AG04450 (cell line): Measurements from ENCODE around the gene DPP6. TPM values are rescaled to one million over a fixed set of nuclear protein-coding genes. Genes with fewer than 3 reads are reported as not detected.

Experiments used
- CTCF ChIA-PET: fragments of 300-600, 350-600 bp; formaldehyde crosslinking; extraction: SDS; loops from one replicate; lab custom pipeline; 2022; ENCODE audit warnings: antibody characterized with exemption, inconsistent platforms; lab: Charles Lee
- POLR2A ChIA-PET: fragments of 350-600 bp; formaldehyde crosslinking; extraction: SDS; loops from one replicate; lab custom pipeline; 2021; ENCODE audit warnings: antibody characterized with exemption, inconsistent platforms; lab: Yijun Ruan, JAX
- DNase-seq: peaks from one replicate; pipeline ENCODE4 v3.0.0-alpha.2; 2011; ENCODE audit warnings: low read depth, low spot score
- H3K27ac ChIP-seq: one replicate; pipeline ENCODE4 v1.5.1; 2012; ENCODE audit warnings: low read depth, low read length, control low read depth
- H3K27me3 ChIP-seq: one replicate; pipeline ENCODE4 v1.6.0; 2012; ENCODE audit warnings: low read length; ENCODE audit not compliant: control insufficient read depth, insufficient read depth
- H3K4me3 ChIP-seq: 2 replicates; pipeline ENCODE4 v1.5.1; 2011; ENCODE audit warnings: mild to moderate bottlenecking, low read depth, low read length, control low read depth
- H3K9me3 ChIP-seq: 2 replicates; pipeline ENCODE4 v1.5.1; 2012; ENCODE audit warnings: low read length; ENCODE audit not compliant: control insufficient read depth, insufficient read depth
- CTCF ChIP-seq: IDR thresholded peaks from 2 replicates; pipeline ENCODE4 v1.5.1; 2011; ENCODE audit warnings: low read depth, low read length, control low read depth, inconsistent platforms
- polyA plus RNA-seq: library from polyadenylated mRNA; depleted of rRNA; stranded (reverse); fragments of >200 nt; gene quantifications from 2 replicates; pipeline ENCODE4 v1.2.3, GENCODE V29; 2011

DPP6 gene
- polyA plus RNA-seq, 1 experiment: not detected

- Histone ChIP-seq H3K9me3 (peaks cover 24% of the 10 kb centered on the region), H3K27ac (no peak overlapping the region), H3K27me3 (no peaks in the 10 kb centered on the region), H3K4me3 (no peak overlapping the region)
- no peak for DNase-seq
- CTCF ChIA-PET: no interaction called here
- POLR2A ChIA-PET: no interaction called here
- TF ChIP-seq CTCF: no peak
Observed at GRCh38 chr7:154568346-154568745, 516.1 kb downstream of the DPP6 start.

GRCh38 chr7:154569916-154570315 lies 517.7 kb downstream of the DPP6 start:
- Histone ChIP-seq H3K4me3 (no peak overlapping the region), H3K27me3 (no peaks in the 10 kb centered on the region), H3K9me3 (peaks cover 35% of the 10 kb centered on the region), H3K27ac (no peak overlapping the region)
- CTCF ChIA-PET: no interaction called here
- POLR2A ChIA-PET: no interaction called here
- TF ChIP-seq CTCF: no peak
- no peak for DNase-seq

DNA sequence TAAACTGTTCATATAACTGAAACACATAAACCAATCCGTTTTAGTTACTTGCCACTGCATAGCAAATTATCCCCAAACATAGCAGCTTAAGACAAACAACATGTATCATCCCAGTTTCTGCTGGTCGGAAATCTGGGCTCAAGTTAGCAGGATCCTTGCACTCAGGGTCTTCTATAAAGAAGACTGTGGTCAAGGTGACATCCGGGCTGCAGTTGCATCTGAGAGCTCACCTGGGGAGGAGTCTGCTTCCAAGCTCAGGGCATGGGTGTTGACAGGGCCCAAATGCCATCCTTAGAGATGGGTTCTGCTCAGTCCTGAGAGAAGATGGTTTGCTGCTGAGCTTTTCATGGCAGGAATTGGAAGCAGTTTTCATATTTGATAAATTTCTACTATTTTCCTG lies 519.6 kb downstream of the DPP6 start:
- Histone ChIP-seq H3K27me3 (no peaks in the 10 kb centered on the region), H3K9me3 (peaks cover 45% of the 10 kb centered on the region), H3K4me3 (no peak overlapping the region), H3K27ac (no peak overlapping the region)
- no peak for TF ChIP-seq CTCF
- CTCF ChIA-PET: no interaction called here
- no peak for DNase-seq
- POLR2A ChIA-PET: no interaction called here

DNA sequence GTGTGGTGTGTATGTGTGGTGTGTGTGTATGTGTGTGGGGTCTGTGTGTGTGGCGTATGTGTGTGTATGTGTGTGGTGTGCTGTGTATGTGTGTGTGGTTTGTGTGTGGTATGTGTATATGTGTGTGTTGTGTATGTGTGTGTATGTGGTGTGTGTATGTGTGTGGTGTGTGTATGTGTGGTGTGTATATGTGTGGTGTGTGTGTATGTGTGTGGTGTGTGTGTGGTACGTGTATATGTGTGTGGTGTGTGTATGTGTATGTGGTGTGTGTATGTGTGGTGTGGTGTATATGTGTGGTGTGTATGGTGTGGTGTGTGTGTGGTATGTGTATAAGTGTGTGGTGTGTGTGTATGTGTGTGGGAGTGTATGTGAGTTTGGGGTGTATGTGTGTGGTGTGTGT lies 522.0 kb downstream of the DPP6 start:
- POLR2A ChIA-PET: no interaction called here
- no peak for TF ChIP-seq CTCF
- no peaks in the 10 kb centered on the region for H3K27me3 ChIP-seq
- CTCF ChIA-PET: no interaction called here
- H3K27ac ChIP-seq: no peak overlapping the region
- H3K9me3 ChIP-seq: peaks cover 51% of the 10 kb centered on the region
- DNase-seq: no peak
- no peak overlapping the region for H3K4me3 ChIP-seq

DNA sequence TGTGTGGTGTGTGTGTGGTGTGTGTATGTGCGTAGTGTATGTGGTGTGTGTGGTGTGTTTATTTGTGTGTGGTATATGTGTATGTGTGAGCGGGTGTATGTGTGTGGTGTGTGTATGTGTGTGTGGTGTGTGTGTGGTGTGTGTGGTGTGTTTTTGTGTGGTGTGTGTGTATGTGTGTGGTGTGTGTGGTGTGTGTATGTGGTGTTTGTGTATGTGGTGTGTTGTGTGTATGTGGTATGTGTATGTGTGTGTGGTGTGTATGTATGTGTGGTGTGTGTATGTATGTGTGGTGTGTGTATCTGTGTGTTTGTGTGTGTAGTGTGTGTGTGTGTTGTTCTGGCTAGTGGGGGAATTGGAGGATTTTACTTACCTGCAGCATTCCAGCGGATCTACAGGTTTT lies 523.3 kb downstream of the DPP6 start:
- no peak for DNase-seq
- CTCF ChIA-PET: no interaction called here
- no peak overlapping the region for H3K4me3 ChIP-seq
- TF ChIP-seq CTCF: no peak
- H3K27me3 ChIP-seq: no peaks in the 10 kb centered on the region
- POLR2A ChIA-PET: no interaction called here
- no peak overlapping the region for H3K27ac ChIP-seq
- H3K9me3 ChIP-seq: peaks cover 63% of the 10 kb centered on the region
